Upper lobe of right lung (tissue), 1 donor: ENCODE results near the gene GRIP1. TPM values are rescaled to one million over a fixed set of nuclear protein-coding genes. Genes with fewer than 3 reads are reported as not detected.

Source experiments
- ATAC-seq: fragments of 200-7000 bp; cut with Tn5 transposase; one replicate; pipeline ENCODE4 v1.9.1; 2020; ENCODE audit warnings: mild to moderate bottlenecking, moderate library complexity
- DNase-seq: peaks from one replicate; pipeline ENCODE4 v3.0.0-alpha.2; 2020
- H3K27ac ChIP-seq: fragments of 200-600 bp; one replicate; pipeline ENCODE4 v1.8.0; 2022
- H3K27me3 ChIP-seq: fragments of 200-600 bp; one replicate; pipeline ENCODE4 v1.8.0; 2022; ENCODE audit warnings: mild to moderate bottlenecking
- H3K36me3 ChIP-seq: fragments of 200-600 bp; one replicate; pipeline ENCODE4 v1.8.0; 2022
- H3K4me1 ChIP-seq: fragments of 200-600 bp; one replicate; pipeline ENCODE4 v1.8.0; 2022
- H3K4me3 ChIP-seq: fragments of 200-600 bp; one replicate; pipeline ENCODE4 v1.8.0; 2022; ENCODE audit warnings: mild to moderate bottlenecking
- H3K9me3 ChIP-seq: fragments of 200-600 bp; one replicate; pipeline ENCODE4 v1.8.0; 2022
- intact Hi-C: fragments of 100-400 bp; cut with DNase I; formaldehyde crosslinking; loops from one replicate; pipeline ENCODE4 v1.11.0; 2022
- total RNA-seq: library from RNA; stranded (reverse); fragmentation: NEBNext Ultra II Directional; extraction: Animal tissue kit (Norgen Biotek cat#: 25700); gene quantifications from one replicate; pipeline ENCODE4 v1.2.1, GENCODE V29; 2021
- TF ChIP-seq, protein P1 (sequence below): fragments of 200-600 bp; IDR thresholded peaks from one replicate; pipeline ENCODE4 v1.8.0; 2022; ENCODE audit warnings: antibody characterized with exemption
- donor health status: DM: no; HTN: yes; CAD: no; lungs with severe emphysema.

Gene GRIP1
- total RNA-seq, 1 donor from 2014 or later = 5.2 TPM

DNA sequence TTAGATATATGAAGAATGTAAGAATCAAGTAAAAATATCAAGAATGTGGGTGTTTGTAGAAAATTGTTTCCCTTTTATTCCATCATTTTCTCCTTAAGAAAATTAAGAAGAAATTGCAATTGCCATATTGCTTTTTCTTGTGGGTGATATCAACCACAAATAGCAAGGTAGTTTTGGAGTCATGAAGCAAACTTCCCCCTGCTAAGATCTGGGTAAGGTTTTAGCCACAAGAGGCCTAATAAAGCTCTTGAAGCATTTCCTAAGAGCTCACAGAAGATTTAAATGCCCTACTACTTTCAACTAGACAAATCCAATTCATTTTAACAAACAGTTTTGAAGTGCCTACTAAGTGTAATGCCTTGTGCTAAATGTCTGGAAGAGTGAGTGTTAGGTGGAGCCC lies 2.6 kb downstream of the GRIP1 start:
- Histone ChIP-seq H3K4me1 (no peaks in the 10 kb centered on the region), H3K27me3 (no peaks in the 10 kb centered on the region), H3K9me3 (no peaks in the 10 kb centered on the region), H3K36me3 (no peaks in the 10 kb centered on the region), H3K27ac (no peak overlapping the region), H3K4me3 (no peak overlapping the region)
- TF ChIP-seq, protein P1, sequence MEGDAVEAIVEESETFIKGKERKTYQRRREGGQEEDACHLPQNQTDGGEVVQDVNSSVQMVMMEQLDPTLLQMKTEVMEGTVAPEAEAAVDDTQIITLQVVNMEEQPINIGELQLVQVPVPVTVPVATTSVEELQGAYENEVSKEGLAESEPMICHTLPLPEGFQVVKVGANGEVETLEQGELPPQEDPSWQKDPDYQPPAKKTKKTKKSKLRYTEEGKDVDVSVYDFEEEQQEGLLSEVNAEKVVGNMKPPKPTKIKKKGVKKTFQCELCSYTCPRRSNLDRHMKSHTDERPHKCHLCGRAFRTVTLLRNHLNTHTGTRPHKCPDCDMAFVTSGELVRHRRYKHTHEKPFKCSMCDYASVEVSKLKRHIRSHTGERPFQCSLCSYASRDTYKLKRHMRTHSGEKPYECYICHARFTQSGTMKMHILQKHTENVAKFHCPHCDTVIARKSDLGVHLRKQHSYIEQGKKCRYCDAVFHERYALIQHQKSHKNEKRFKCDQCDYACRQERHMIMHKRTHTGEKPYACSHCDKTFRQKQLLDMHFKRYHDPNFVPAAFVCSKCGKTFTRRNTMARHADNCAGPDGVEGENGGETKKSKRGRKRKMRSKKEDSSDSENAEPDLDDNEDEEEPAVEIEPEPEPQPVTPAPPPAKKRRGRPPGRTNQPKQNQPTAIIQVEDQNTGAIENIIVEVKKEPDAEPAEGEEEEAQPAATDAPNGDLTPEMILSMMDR = no peak
- no peak for DNase-seq
- intact Hi-C loops = no loop called here
- ATAC-seq = no peak

DNA sequence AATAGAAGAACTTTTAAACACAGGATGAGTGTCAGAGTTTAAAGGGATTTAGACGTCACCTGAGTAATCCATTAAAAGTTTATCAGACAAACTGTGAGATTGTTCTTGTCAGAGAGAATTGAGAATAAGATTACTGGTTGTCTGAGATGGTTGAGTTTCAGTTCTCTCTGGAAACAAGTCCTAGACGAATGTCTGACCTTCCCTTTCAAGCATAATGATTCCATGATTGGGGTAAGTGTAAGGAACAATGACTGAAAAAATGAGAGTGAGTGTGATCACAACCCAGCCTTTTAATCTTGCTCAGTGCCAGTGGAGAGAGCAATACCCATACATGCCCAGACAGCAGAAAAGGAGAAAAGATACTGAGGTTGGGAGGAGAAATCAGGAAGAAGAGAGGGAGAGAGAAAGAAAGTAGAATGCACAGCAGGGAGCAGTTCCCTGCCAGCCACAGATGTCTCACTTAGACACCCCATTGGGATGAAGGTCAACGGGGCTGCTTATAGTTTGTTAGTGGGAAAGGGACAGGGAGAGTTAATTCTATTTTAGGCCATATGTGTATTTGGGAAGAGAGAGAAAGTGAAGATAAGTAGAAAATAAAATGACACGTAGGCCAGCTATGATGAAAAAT lies 4.3 kb downstream of the GRIP1 start:
- TF ChIP-seq, protein P1 = no peak
- H3K36me3 ChIP-seq = no peaks in the 10 kb centered on the region
- intact Hi-C loops = no loop called here

DNA sequence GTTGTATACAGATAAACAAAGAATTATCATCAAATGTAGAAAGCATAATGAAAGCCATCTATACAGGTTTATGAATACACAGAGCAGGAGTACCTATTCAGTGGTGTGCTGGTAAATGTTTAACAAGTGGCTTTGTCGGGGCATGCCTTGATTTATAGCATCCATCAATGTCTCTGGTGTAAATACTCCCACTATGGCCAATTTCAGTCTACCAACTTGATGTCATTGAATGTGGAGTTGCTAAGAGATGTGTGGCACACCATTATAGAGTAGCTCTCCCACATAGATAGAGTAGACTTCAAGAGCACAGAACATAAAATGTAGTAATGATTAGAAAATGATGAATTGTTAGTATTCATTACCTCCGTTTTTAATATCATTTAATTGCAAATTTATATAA lies 9.3 kb downstream of the GRIP1 start:
- no peaks in the 10 kb centered on the region for H3K9me3 ChIP-seq
- H3K27ac ChIP-seq = no peak overlapping the region
- DNase-seq = no peak
- TF ChIP-seq, protein P1 = no peak
- ATAC-seq = no peak
- intact Hi-C loops = no loop called here
- H3K27me3 ChIP-seq = no peaks in the 10 kb centered on the region
- no peaks in the 10 kb centered on the region for H3K4me1 ChIP-seq
- H3K4me3 ChIP-seq = no peak overlapping the region
- H3K36me3 ChIP-seq = no peaks in the 10 kb centered on the region

More for the DNA sequence above, 4.3 kb downstream of the GRIP1 start:
- Histone ChIP-seq H3K4me1 (no peaks in the 10 kb centered on the region), H3K27ac (no peak overlapping the region), H3K9me3 (no peaks in the 10 kb centered on the region), H3K4me3 (no peak overlapping the region), H3K27me3 (no peaks in the 10 kb centered on the region)
- ATAC-seq (no peak), DNase-seq (no peak)

DNA sequence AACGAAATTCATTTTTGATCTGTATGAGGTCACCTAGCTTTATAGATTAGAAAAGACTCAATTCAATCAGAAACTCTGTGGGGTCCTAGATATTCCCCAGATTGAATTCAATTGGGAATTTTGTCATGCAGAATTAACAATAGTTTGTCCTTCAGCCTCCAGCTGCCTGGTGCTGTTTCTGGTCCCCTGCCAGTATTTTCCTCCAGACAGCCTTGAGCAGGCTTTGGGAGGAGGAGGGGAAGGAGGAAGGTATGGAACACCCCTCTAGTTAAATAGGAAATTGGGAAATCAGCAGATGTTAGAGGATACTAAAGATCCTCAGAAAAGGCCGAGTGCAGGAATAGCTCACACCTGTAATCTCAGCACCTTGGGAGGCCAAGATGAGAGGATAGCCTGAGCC lies 10.6 kb downstream of the GRIP1 start:
- Histone ChIP-seq H3K36me3 (no peaks in the 10 kb centered on the region), H3K27me3 (no peaks in the 10 kb centered on the region), H3K9me3 (no peaks in the 10 kb centered on the region), H3K4me3 (no peak overlapping the region), H3K27ac (no peak overlapping the region), H3K4me1 (no peaks in the 10 kb centered on the region)
- ATAC-seq (no peak), DNase-seq (no peak)
- intact Hi-C loops = no loop called here
- TF ChIP-seq, protein P1 = no peak

DNA sequence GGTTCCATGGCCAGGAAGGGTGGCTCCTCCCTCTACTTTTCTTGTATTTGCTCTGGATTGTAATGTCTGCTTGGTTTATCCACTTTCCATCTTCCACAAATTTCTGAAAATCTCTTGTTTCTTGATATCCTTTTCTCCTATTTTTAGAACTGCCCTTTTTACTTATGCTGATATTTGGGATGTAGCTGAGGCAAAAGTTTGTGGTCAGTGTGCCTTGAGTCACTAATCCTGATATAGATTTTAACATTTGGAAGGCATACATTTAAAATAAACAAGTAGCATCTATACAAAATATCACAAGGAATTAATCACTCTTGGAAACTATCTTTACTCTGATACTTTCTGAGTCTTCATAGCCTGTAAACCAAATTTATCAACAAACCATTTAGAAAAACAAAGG lies 11.0 kb downstream of the GRIP1 start:
- intact Hi-C loops = no loop called here
- no peak overlapping the region for H3K4me3 ChIP-seq
- ATAC-seq = no peak
- DNase-seq = no peak
- H3K27me3 ChIP-seq = no peaks in the 10 kb centered on the region
- TF ChIP-seq, protein P1 = no peak
- H3K36me3 ChIP-seq = no peaks in the 10 kb centered on the region
- no peaks in the 10 kb centered on the region for H3K9me3 ChIP-seq
- H3K27ac ChIP-seq = no peak overlapping the region
- H3K4me1 ChIP-seq = no peaks in the 10 kb centered on the region

DNA sequence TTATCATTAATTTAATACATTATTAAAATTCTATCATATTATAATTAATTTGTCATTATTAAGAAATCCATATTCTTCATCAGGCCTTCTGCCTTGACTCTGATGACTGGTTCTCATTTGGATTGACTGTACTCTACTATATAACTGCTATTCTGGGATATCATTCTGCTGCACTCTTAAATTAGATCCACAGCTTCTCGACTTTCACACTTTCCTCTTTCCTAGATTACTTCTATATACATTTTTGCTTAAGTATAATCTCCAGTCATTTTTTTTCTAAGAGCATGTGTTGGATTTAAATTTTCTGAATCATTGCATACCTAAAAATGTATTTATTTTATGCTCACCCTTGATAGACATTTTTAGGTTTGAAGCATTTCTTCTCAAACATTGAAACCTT lies 12.4 kb downstream of the GRIP1 start:
- no peak overlapping the region for H3K4me3 ChIP-seq
- TF ChIP-seq, protein P1 = no peak
- H3K27ac ChIP-seq = no peak overlapping the region
- intact Hi-C loops = no loop called here
- no peak for ATAC-seq
- no peaks in the 10 kb centered on the region for H3K4me1 ChIP-seq
- no peaks in the 10 kb centered on the region for H3K9me3 ChIP-seq
- no peaks in the 10 kb centered on the region for H3K27me3 ChIP-seq
- no peaks in the 10 kb centered on the region for H3K36me3 ChIP-seq
- DNase-seq = no peak
